T-helper 1 cell (primary cell): ENCODE measurements around the gene CSF1R.
"Not testable (repeated sequence)": the region's sequence is repeated elsewhere in the genome, so short reads cannot be mapped to it uniquely, and the experiment has no call there.

ENCODE experiments used
- DNase-seq, 5 donors: peaks; one replicate each; pipeline ENCODE4 v3.0.0-alpha.2; 2012 to 2020

CSF1R gene

GRCh38 chr5:150103678-150104549 lies 17.6 kb upstream of the CSF1R start:
- no peak for DNase-seq

- no peak for DNase-seq
These were observed 14.7 kb upstream of the CSF1R start for GRCh38 chr5:150101023-150101422.

- DNase-seq, result no peak
These were observed 10.8 kb upstream of the CSF1R start for GRCh38 chr5:150097152-150097551.

GRCh38 chr5:150092159-150092787 lies 5.9 kb upstream of the CSF1R start:
- no peak for DNase-seq

- no peak for DNase-seq
These were observed 1.0 kb downstream of the CSF1R start for GRCh38 chr5:150085191-150085912.

GRCh38 chr5:150084754-150085153 lies 1.6 kb downstream of the CSF1R start:
- DNase-seq, result not testable (repeated sequence)

- no peak for DNase-seq
These were observed 3.5 kb downstream of the CSF1R start for GRCh38 chr5:150082889-150083288.

- DNase-seq, result no peak
These were observed 4.0 kb downstream of the CSF1R start for GRCh38 chr5:150082374-150082773.

- no peak for DNase-seq
These were observed 4.6 kb downstream of the CSF1R start for GRCh38 chr5:150081541-150082283.

- no peak for DNase-seq
These were observed 5.5 kb downstream of the CSF1R start for GRCh38 chr5:150080696-150081435.

GRCh38 chr5:150079909-150080461 lies 6.4 kb downstream of the CSF1R start:
- DNase-seq, result no peak

GRCh38 chr5:150078802-150079689 lies 7.3 kb downstream of the CSF1R start:
- no peak for DNase-seq

- DNase-seq, result no peak
These were observed 8.2 kb downstream of the CSF1R start for GRCh38 chr5:150077996-150078801.

GRCh38 chr5:150077060-150077459 lies 9.3 kb downstream of the CSF1R start:
- no peak for DNase-seq

- DNase-seq, result no peak
These were observed 10.5 kb downstream of the CSF1R start for GRCh38 chr5:150075806-150076205.

GRCh38 chr5:150075233-150075632 lies 11.1 kb downstream of the CSF1R start:
- DNase-seq, result no peak

- no peak for DNase-seq
These were observed 12.7 kb downstream of the CSF1R start for GRCh38 chr5:150073677-150074076.

- no peak for DNase-seq
These were observed 13.2 kb downstream of the CSF1R start for GRCh38 chr5:150073086-150073625.

- DNase-seq, result no peak
These were observed 15.5 kb downstream of the CSF1R start for GRCh38 chr5:150070821-150071220.
